Fibroblast of pulmonary artery (primary cell): Measurements from ENCODE around the gene ZBTB20.
A peak's percentile ranks its signal among the peaks of the same experiment; 100 is the strongest.
"Not testable (repeated sequence)": the region's sequence is repeated elsewhere in the genome, so short reads cannot be mapped to it uniquely, and the experiment has no call there.

Source experiments
- DNase-seq: peaks from one replicate; pipeline ENCODE4 v3.0.0-alpha.2; 2010; ENCODE audit warnings: low read depth
- H3K4me3 ChIP-seq: replicated peaks from 2 replicates; pipeline ENCODE4 v1.5.1; 2011; ENCODE audit warnings: low read depth, mild to moderate bottlenecking, control low read depth, low read length, moderate library complexity
- TF ChIP-seq, protein P1 (sequence below): IDR thresholded peaks from 2 replicates; pipeline ENCODE4 v1.5.1; 2011; ENCODE audit warnings: mild to moderate bottlenecking, control low read depth, low read length, inconsistent platforms; ENCODE audit errors: missing control alignments

The ZBTB20 gene

DNA sequence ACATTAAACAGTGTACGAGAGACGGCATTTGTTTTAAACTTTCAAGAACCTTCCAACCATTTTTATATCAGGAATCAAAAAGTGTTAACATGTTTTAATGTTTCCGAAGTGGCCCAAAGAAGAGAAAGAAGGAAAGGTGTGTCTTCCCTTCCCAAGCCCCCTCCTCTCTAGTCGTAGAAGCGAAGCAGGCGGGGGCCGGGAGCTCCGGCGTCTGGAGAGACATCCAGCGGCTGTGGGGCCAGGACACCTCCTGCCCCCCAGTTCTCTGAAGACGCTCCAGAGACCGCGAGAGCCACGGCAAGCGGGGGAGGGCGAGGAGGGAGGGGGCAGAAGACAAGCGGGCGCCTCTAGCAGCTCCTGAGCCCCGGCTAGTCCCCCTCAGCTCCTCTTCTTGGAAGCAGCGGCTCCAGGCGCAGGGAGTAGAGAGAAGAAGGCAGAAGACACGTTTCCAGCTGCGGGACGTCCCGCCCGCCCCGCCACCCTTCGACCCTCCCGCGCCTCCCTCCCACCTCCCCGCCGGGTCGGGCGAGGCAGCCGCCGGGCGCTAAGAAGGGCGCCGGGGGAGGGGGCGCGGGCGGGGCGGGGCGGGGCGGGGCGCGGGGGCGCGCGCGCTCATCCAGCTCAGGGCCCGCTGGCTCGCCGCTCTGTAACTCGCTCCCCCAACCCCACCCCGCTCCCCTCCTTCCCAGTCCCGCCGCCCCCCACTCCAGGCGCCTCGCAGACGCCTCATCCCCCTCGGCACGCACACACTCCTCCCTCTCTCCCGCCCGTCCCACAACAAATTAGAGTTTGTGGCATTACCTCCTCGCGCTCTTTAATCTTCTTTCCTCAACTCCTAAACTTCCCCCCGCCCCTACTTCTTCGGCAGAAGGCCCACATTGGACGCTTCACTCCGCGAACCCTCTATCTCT lies at the start of gene ZBTB20:
ZBTB20 (minus strand) TSS at position 871 of the 911 bp plus-strand sequence.
- peak within 1 kb of the TSS; percentile 83 for H3K4me3 ChIP-seq
- DNase-seq: peak; percentile 79
- TF ChIP-seq, protein P1, sequence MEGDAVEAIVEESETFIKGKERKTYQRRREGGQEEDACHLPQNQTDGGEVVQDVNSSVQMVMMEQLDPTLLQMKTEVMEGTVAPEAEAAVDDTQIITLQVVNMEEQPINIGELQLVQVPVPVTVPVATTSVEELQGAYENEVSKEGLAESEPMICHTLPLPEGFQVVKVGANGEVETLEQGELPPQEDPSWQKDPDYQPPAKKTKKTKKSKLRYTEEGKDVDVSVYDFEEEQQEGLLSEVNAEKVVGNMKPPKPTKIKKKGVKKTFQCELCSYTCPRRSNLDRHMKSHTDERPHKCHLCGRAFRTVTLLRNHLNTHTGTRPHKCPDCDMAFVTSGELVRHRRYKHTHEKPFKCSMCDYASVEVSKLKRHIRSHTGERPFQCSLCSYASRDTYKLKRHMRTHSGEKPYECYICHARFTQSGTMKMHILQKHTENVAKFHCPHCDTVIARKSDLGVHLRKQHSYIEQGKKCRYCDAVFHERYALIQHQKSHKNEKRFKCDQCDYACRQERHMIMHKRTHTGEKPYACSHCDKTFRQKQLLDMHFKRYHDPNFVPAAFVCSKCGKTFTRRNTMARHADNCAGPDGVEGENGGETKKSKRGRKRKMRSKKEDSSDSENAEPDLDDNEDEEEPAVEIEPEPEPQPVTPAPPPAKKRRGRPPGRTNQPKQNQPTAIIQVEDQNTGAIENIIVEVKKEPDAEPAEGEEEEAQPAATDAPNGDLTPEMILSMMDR: no peak

DNA sequence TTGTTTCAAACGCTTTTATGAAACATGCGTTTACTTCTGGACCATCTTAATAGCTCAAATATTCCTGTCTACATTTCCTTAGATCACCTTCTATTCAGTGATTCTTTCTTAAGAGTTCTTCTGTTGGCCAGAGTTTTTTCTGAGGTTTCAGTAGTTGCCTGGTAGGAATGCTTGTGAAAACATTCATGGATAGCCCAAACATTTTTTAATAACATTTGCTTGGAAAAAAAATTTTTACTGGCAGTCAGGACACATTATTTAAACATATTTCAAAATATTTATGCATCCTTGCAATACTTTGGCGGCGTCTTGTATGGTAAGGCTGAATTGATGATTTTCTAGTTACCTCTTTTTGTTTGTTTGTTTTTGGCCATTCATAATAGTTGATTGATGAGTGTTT lies 47.4 kb upstream of the ZBTB20 start:
- DNase-seq: peak; percentile 20
- TF ChIP-seq, protein P1: no peak
- no peak overlapping the region for H3K4me3 ChIP-seq

DNA sequence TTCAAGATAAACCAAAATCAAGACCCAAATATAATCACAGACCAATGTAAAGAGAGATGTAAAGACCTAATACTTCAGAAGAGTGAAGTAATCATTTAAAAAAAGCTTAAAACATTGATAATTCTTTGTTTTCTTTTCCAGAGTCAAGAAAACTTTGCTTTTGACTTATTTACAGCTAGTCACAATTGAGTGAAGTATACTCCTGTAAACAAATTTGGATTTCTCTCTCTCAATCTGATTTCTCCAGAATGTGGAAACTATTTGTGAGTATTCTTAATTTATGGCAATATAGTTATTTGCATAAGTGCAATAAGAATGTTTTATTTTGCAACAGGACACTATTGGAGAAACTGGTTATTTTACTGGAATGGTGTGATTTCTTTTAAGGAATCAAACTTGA lies 43.7 kb upstream of the ZBTB20 start:
- no peak for DNase-seq
- H3K4me3 ChIP-seq: no peak overlapping the region
- TF ChIP-seq, protein P1: no peak

DNA sequence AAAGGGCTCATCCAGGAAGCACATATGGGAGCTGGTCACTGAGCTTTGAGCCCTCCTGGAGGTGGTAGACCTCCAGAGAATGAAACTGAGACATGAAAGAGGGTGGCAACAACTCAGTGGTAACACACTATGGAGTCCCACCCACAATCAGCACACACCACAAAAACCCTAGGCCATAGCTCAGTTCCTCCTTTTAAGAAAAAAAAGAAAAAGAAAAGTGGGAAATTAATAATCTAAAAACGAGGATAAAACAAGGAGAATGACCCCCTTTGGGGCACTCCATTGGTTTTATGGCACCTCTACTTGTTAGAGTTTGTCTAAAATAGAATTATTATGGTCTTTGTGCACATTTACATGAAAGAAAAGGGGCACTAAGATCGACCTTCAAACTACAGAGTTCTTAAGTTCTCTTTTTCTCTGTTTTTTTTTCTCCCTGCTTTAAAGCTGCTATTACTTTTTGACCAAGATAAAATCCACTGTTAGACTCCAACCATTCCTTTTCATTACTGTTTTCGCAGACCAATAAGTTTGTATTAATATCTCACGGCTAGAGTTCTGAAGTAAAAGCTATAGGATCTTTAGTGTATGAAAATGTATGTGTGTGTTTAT lies 40.2 kb upstream of the ZBTB20 start:
- H3K4me3 ChIP-seq: no peak overlapping the region
- DNase-seq: no peak
- TF ChIP-seq, protein P1: no peak

DNA sequence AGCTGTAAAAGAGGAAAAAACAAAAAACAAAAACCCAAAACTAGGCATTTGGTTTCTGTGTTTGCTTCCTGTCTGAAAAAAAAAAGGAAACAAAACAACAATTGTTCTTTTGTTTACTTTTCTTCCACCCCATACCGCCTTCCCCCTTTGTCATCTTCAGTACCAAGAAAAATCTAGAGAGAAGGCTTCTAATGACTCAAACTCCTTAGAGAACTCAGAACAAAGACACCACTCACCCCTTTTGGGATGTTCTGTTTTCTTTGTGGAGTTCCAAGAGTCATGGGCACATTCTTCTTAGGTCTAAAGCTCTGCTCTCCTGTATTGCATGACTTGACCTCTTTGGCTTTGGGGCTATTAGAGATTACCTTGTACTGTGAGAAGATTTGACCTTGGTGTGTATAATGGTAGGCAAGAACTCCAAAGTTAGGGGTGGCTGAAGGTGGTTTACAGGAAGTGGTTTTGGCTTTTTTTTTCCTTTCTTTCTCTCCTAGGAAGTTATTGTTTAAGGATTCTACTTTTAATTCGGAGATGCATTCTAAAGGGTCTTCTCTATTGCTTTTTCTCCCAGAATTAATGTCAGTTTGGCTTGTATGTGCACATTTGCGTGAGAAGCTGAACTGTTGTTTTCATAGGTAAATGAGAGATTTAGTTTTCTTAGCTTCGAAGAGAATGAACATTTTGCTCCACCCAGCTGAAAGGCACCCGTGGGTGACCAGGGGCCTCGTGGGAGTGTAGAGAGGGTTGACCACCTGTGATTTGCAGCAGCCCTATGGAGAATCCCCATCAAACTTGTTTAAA lies 39.5 kb upstream of the ZBTB20 start:
- no peak overlapping the region for H3K4me3 ChIP-seq
- TF ChIP-seq, protein P1: no peak
- no peak for DNase-seq

DNA sequence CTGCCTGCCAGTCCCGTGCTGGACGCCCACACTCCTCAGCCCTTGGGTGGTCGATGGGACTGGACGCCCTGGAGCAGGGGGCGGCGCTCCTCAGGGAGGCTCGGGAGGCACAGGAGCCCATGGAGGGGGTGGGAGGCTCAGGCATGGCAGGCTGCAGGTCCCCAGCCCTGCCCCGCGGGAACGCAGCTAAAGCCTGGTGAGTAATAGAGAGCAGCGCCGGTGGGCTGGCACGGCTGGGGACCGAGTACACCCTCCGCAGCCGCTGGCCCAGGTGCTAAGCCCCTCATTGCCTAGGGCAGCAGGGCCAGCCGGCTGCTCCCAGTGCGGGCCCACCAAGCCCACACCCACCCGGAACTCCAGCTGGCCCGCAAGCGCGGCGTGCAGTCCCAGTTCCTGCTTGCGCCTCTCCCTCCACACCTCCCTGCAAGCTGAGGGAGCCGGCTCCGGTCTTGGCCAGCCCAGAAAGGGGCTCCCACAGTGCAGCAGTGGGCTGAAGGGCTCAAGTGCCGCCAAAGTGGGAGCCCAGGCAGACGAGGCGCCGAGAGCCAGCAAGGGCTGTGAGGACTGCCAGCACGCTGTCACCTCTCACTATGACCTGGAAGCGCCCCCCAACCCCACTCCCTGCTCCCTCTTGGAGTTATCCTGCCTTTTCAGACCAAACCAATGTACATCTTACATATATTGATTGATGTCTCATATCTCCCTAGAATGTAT lies 37.9 kb upstream of the ZBTB20 start:
- not testable (repeated sequence) for DNase-seq, H3K4me3 ChIP-seq

DNA sequence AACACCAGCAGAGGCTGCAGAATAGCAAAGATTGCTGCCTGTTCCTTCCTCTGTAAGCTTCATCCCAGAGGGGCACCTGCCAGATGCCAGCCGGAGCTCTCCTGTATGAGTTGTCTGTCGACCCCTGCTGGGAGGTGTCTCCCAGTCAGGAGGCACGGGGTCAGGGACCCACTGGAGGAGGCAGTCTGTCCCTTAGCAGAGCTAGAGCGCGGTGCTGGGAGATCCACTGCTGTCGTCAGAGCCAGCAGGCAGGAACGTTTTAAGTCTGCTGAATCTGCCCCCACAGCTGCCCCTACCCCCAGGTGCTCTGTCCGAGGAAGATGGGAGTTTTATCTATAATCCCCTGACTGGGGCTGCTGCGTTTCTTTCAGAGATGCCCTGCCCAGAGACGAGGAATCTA lies 31.8 kb upstream of the ZBTB20 start:
- not testable (repeated sequence) for H3K4me3 ChIP-seq, DNase-seq
